HepG2 (cell line): ENCODE measurements around the gene MYD88. TPM values are rescaled to one million over a fixed set of nuclear protein-coding genes. Genes with fewer than 3 reads are reported as not detected.

Source experiments
- CC2D1A ChIP-seq: sonication (generic); formaldehyde crosslinking; IDR thresholded peaks from 2 replicates; pipeline ENCODE4 v1.8.1; 2023; ENCODE audit warnings: mild to moderate bottlenecking, missing genetic modification reagents
- CCDC6 ChIP-seq: sonication (generic); formaldehyde crosslinking; IDR thresholded peaks from 2 replicates; pipeline ENCODE4 v1.8.1; 2022; ENCODE audit warnings: mild to moderate bottlenecking, missing genetic modification reagents, moderate library complexity
- ESRRA ChIP-seq: sonication (generic); formaldehyde crosslinking; IDR thresholded peaks from 2 replicates; pipeline ENCODE4 v1.5.1; 2020; ENCODE audit warnings: mild to moderate bottlenecking, low read depth, missing genetic modification reagents
- ETS1 ChIP-seq: sonication (generic); formaldehyde crosslinking; IDR thresholded peaks from 2 replicates; pipeline ENCODE4 v1.4.0; 2020; ENCODE audit warnings: missing genetic modification reagents
- FOXA1 ChIP-seq, 2 experiments: fragments of 450-650 bp in 1 of 2; sonication (generic) in 1 of 2; formaldehyde crosslinking in 1 of 2; IDR thresholded peaks; 2 replicates each; pipeline versions ENCODE4 v1.4.0 to v1.6.1; 2016 to 2020; ENCODE audit warnings: missing genetic modification reagents in 1 of 2
- GMEB2 ChIP-seq: IDR thresholded peaks from 2 replicates; pipeline ENCODE4 v1.6.1; 2016; ENCODE audit warnings: missing biosample characterization, missing genetic modification reagents, low read depth
- HMG20A ChIP-seq: IDR thresholded peaks from 2 replicates; pipeline ENCODE4 v1.6.1; 2016; ENCODE audit warnings: borderline replicate concordance
- KDM3A ChIP-seq: IDR thresholded peaks from 2 replicates; pipeline ENCODE4 v1.6.1; 2018; ENCODE audit warnings: low read depth, missing compliant biosample characterization
- KLF11 ChIP-seq: IDR thresholded peaks from 2 replicates; pipeline ENCODE4 v1.6.1; 2016; ENCODE audit warnings: missing compliant biosample characterization
- KLF13 ChIP-seq: sonication (generic); formaldehyde crosslinking; IDR thresholded peaks from 2 replicates; pipeline ENCODE4 v1.4.0; 2020; ENCODE audit warnings: mild to moderate bottlenecking, missing genetic modification reagents
- PLRG1 ChIP-seq: fragments of 450-650 bp; conservative IDR thresholded peaks from 2 replicates; pipeline ENCODE4 v1.6.1; 2016
- RXRA ChIP-seq: sonication (generic); formaldehyde crosslinking; IDR thresholded peaks from 2 replicates; pipeline ENCODE4 v1.5.1; 2020; ENCODE audit warnings: missing genetic modification reagents
- STAG1 ChIP-seq: sonication (generic); formaldehyde crosslinking; IDR thresholded peaks from 2 replicates; pipeline ENCODE4 v1.4.0; 2020; ENCODE audit warnings: missing genetic modification reagents
- THAP9 ChIP-seq: sonication (generic); formaldehyde crosslinking; IDR thresholded peaks from 2 replicates; pipeline ENCODE4; 2020; ENCODE audit warnings: missing genetic modification reagents, mild to moderate bottlenecking, borderline replicate concordance
- XBP1 ChIP-seq: sonication (generic); formaldehyde crosslinking; IDR thresholded peaks from 2 replicates; pipeline ENCODE4 v1.5.0; 2020; ENCODE audit warnings: missing genetic modification reagents
- ZEB1 ChIP-seq: IDR thresholded peaks from 2 replicates; pipeline ENCODE4 v1.6.1; 2012; ENCODE audit warnings: mild to moderate bottlenecking, low read depth, inconsistent platforms; ENCODE audit not compliant: insufficient replicate concordance
- ZNF276 ChIP-seq: sonication (generic); formaldehyde crosslinking; IDR thresholded peaks from 2 replicates; pipeline ENCODE4 v1.4.0; 2020; ENCODE audit warnings: mild to moderate bottlenecking, low read depth, missing genetic modification reagents
- ZNF292 ChIP-seq: sonication (generic); formaldehyde crosslinking; IDR thresholded peaks from 2 replicates; pipeline ENCODE4 v1.8.1; 2022; ENCODE audit warnings: mild to moderate bottlenecking, low read depth, missing genetic modification reagents, borderline replicate concordance
- ZNF362 ChIP-seq: sonication (generic); formaldehyde crosslinking; IDR thresholded peaks from 2 replicates; pipeline ENCODE4 v1.4.0; 2020; ENCODE audit warnings: missing genetic modification reagents, mild to moderate bottlenecking, borderline replicate concordance
- ZNF558 ChIP-seq: sonication (generic); formaldehyde crosslinking; IDR thresholded peaks from 2 replicates; pipeline ENCODE4 v1.9.0; 2022; ENCODE audit warnings: mild to moderate bottlenecking, missing genetic modification reagents, borderline replicate concordance
- ZNF562 ChIP-seq: sonication (generic); formaldehyde crosslinking; IDR thresholded peaks from 2 replicates; pipeline ENCODE4 v1.8.0; 2022; ENCODE audit warnings: missing genetic modification reagents, borderline replicate concordance
- ZNF598 ChIP-seq: sonication (generic); formaldehyde crosslinking; IDR thresholded peaks from 2 replicates; pipeline ENCODE4 v1.5.1; 2020; ENCODE audit warnings: mild to moderate bottlenecking, missing genetic modification reagents, borderline replicate concordance
- ZNF792 ChIP-seq: IDR thresholded peaks from 2 replicates; pipeline ENCODE4 v1.6.1; 2016
- ZSCAN12 ChIP-seq: sonication (generic); formaldehyde crosslinking; IDR thresholded peaks from 2 replicates; pipeline ENCODE4 v1.9.0; 2021; ENCODE audit warnings: mild to moderate bottlenecking, missing genetic modification reagents
- polyA plus RNA-seq, 8 experiments: library from polyadenylated mRNA; depleted of rRNA in 3 of 8; stranded (reverse) in 7 of 8; unstranded in 1 of 8; fragments of >200 nt; fragmentation: Illumina TruSeq in 4 of 8; extraction: Trizol in 4 of 8; gene quantifications; 2 replicates each; pipeline versions ENCODE4 v1.2.1 to v1.2.3, GENCODE V29; 2011 to 2016; ENCODE audit warnings: low read depth in 4 of 8, missing spikeins in 1 of 8, mixed read lengths in 1 of 8; ENCODE audit not compliant: insufficient read depth in 1 of 8
- total RNA-seq, 5 experiments: library from RNA; depleted of rRNA; stranded (reverse); fragments of >200 nt; fragmentation: Illumina TruSeq; extraction: Trizol; gene quantifications; 2 replicates each; pipeline ENCODE4 v1.2.3, GENCODE V29; 2016; ENCODE audit warnings: low read depth in 1 of 5

Gene MYD88
- total and polyA plus RNA-seq, 2 of the 13 experiments (the other 11 are each of a cell fraction or from before 2014, with no cell fraction given): 7.6 to 32.7 TPM

- TF ChIP-seq ZNF362 (CRISPR knock-in tag): no peak
- no peak for TF ChIP-seq ZSCAN12 (CRISPR knock-in tag)
- TF ChIP-seq ZEB1: no peak
- no peak for TF ChIP-seq CC2D1A (CRISPR knock-in tag)
- no peak for TF ChIP-seq ZNF598 (CRISPR knock-in tag)
- no peak for TF ChIP-seq XBP1 (CRISPR knock-in tag)
- no peak for TF ChIP-seq ZNF792 (CRISPR knock-in tag)
- no peak for TF ChIP-seq ZNF292
- TF ChIP-seq CCDC6 (CRISPR knock-in tag): no peak
- peak; percentile 84; the same call in 1 of the 2 replicates for TF ChIP-seq RXRA
- TF ChIP-seq STAG1 (CRISPR knock-in tag): no peak
- no peak for TF ChIP-seq GMEB2 (CRISPR knock-in tag)
- TF ChIP-seq KLF13 (CRISPR knock-in tag): no peak
- no peak for TF ChIP-seq THAP9 (CRISPR knock-in tag)
- peak; percentile 54; the same call in 1 of the 2 replicates for TF ChIP-seq HMG20A (CRISPR knock-in tag)
- TF ChIP-seq ETS1 (CRISPR knock-in tag): no peak
- no peak for TF ChIP-seq KDM3A (CRISPR knock-in tag)
- no peak for TF ChIP-seq PLRG1
- no peak for TF ChIP-seq FOXA1 (IDR thresholded peaks at IDR 0.05)
- peak; percentile 58 for TF ChIP-seq FOXA1 (CRISPR knock-in tag; IDR thresholded peaks at IDR 0.05)
- TF ChIP-seq ZNF558 (CRISPR knock-in tag): no peak
- 0 out of 2 replicates have a peak, but pooled peaks have one; percentile 38 for TF ChIP-seq ZNF276
- TF ChIP-seq KLF11 (CRISPR knock-in tag): no peak
- peak; percentile 94 for TF ChIP-seq ESRRA (CRISPR knock-in tag)
- TF ChIP-seq ZNF562 (CRISPR knock-in tag): no peak
These were observed 7.8 kb upstream of the MYD88 start (continued) for GRCh38 chr3:38130631-38131065.
